GM15510 (cell line): Measurements from ENCODE around the gene TMEM87A.

Source experiments
- POLR2A ChIP-seq: IDR thresholded peaks from 3 replicates; pipeline ENCODE4 v1.6.1; 2011; ENCODE audit warnings: borderline replicate concordance; ENCODE audit not compliant: insufficient read length; ENCODE audit errors: extremely low read depth

TMEM87A gene

GRCh38 chr15:42279234-42279723, 6.0 kb upstream of the TMEM87A start:
- no peak for TF ChIP-seq POLR2A

GRCh38 chr15:42276762-42277161, 3.5 kb upstream of the TMEM87A start:
- no peak for TF ChIP-seq POLR2A

- no peak for TF ChIP-seq POLR2A
These were observed 2.7 kb upstream of the TMEM87A start for GRCh38 chr15:42275780-42276391.

GRCh38 chr15:42274702-42274989, 1.4 kb upstream of the TMEM87A start:
- TF ChIP-seq POLR2A, result no peak

GRCh38 chr15:42273900-42274701, 868 bp upstream of the TMEM87A start:
- TF ChIP-seq POLR2A, result no peak

- no peak for TF ChIP-seq POLR2A
These were observed 2.2 kb downstream of the TMEM87A start for GRCh38 chr15:42270996-42271395.

GRCh38 chr15:42270551-42270950, 2.7 kb downstream of the TMEM87A start:
- no peak for TF ChIP-seq POLR2A

- TF ChIP-seq POLR2A, result no peak
These were observed 5.9 kb downstream of the TMEM87A start for GRCh38 chr15:42267286-42267685.

GRCh38 chr15:42264795-42265194, 8.4 kb downstream of the TMEM87A start:
- TF ChIP-seq POLR2A, result no peak

GRCh38 chr15:42253300-42253699, 19.9 kb downstream of the TMEM87A start:
- no peak for TF ChIP-seq POLR2A

GRCh38 chr15:42240823-42241222, 32.4 kb downstream of the TMEM87A start:
- no peak for TF ChIP-seq POLR2A

- no peak for TF ChIP-seq POLR2A
These were observed 33.6 kb downstream of the TMEM87A start for GRCh38 chr15:42239528-42240182.

GRCh38 chr15:42233107-42233506, 40.1 kb downstream of the TMEM87A start:
- TF ChIP-seq POLR2A, result no peak

GRCh38 chr15:42232606-42233005, 40.6 kb downstream of the TMEM87A start:
- no peak for TF ChIP-seq POLR2A

GRCh38 chr15:42231088-42231487, 42.1 kb downstream of the TMEM87A start:
- no peak for TF ChIP-seq POLR2A

- no peak for TF ChIP-seq POLR2A
These were observed 45.2 kb downstream of the TMEM87A start for GRCh38 chr15:42228036-42228435.
